Esophagus squamous epithelium (tissue), 5 donors: ENCODE data around the gene CSMD2. TPM values are rescaled to one million over a fixed set of nuclear protein-coding genes. Genes with fewer than 3 reads are reported as not detected.

ENCODE experiments used
- DNase-seq: peaks from one replicate; lab custom pipeline; 2025; lab: John Stamatoyannopoulos, UW
- H3K27ac ChIP-seq, 4 donors: fragments of 200-600 bp; sonication (generic); one replicate each; pipeline ENCODE4 v1.5.1; 2016 to 2019; ENCODE audit warnings: mild to moderate bottlenecking in 1 of 4
- H3K27me3 ChIP-seq, 4 donors: fragments of 200-600 bp; sonication (generic); 1 replicate in 3 of 4; 2 replicates in 1 of 4; pipeline versions ENCODE4 v1.5.1 to v1.6.0; 2017 to 2021; ENCODE audit warnings: antibody characterized with exemption in 1 of 4
- H3K36me3 ChIP-seq, 3 donors: fragments of 200-600 bp; sonication (generic); one replicate each; pipeline ENCODE4 v1.5.1; 2016 to 2019
- H3K4me1 ChIP-seq, 3 donors: fragments of 200-600 bp; sonication (generic); one replicate each; pipeline ENCODE4 v1.5.1; 2017 to 2019
- H3K4me3 ChIP-seq, 4 donors: fragments of 200-600 bp; sonication (generic); 1 replicate in 3 of 4; 2 replicates in 1 of 4; pipeline ENCODE4 v1.5.1; 2016 to 2019; ENCODE audit warnings: mild to moderate bottlenecking in 2 of 4, moderate library complexity in 1 of 4
- H3K9me3 ChIP-seq, 3 donors: fragments of 200-600 bp; sonication (generic); one replicate each; pipeline ENCODE4 v1.5.1; 2016 to 2019
- POLR2A ChIP-seq, 4 donors: fragments of 450-650 bp; IDR thresholded peaks; one replicate each; pipeline ENCODE4 v1.6.1; 2017; ENCODE audit warnings: antibody characterized with exemption in 4 of 4, mild to moderate bottlenecking in 4 of 4, moderate library complexity in 3 of 4
- WGBS, 2 donors: methylation state at CpG; one replicate each; pipeline ENCODE4 v1.1.5; 2018; 5-methylcytosine and 5-hydroxymethylcytosine counted together
- intact Hi-C: fragments of 100-400 bp; cut with DNase I; formaldehyde crosslinking; loops from one replicate; pipeline ENCODE4 v1.15.0; 2022
- total RNA-seq, 4 donors: library from RNA; depleted of rRNA; stranded (reverse); fragments of >200 nt; gene quantifications; one replicate each; pipeline ENCODE4 v1.1.0, GENCODE V29; 2016
- TF ChIP-seq, protein P1 (sequence below), 6 experiments: fragments of 450-650 bp in 4 of 6; fragments of 200-600 bp in 2 of 6; sonication (generic) in 2 of 6; IDR thresholded peaks; one replicate each; pipeline ENCODE4 v1.5.1; 2016 to 2019; ENCODE audit warnings: antibody characterized with exemption in 6 of 6, mild to moderate bottlenecking in 4 of 6, moderate library complexity in 4 of 6
- donor health status: DM: yes; HTN: yes; CAD: no.

CSMD2 gene
- total RNA-seq, 4 donors from 2014 or later: under 0.01 to 0.13 TPM; not detected in 2

DNA sequence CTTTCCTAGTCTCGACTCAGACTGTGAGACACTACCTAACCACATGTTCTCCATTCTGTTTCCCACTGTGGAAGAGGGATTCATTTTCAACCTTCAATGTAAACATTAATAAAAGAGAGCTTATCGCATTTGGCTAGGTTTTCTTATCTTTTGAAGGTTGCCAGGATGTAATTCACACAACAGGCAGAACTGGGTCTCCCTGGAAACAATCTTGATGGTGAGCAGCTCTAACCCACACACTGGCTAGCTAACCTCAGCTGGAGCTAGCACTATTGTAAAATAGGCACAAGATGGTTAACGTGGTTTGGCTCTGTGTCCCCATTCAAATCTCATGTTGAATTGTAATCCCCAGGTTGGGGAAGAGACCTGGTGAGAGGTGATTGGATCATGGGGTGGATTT, 617.5 kb downstream of the CSMD2 start:
- H3K27me3 ChIP-seq: peaks cover 0 to 11% (median 0%) of the 10 kb centered on the region in 4 donors
- DNase-seq: no peak
- H3K9me3 ChIP-seq: peaks cover 0 to 24% (median 0%) of the 10 kb centered on the region in 3 donors
- no peaks in the 10 kb centered on the region for H3K36me3 ChIP-seq
- intact Hi-C loops: no loop called here
- H3K4me3 ChIP-seq: no peak overlapping the region
- H3K27ac ChIP-seq: no peak overlapping the region
- H3K4me1 ChIP-seq: no peaks in the 10 kb centered on the region
- whole genome bisulfite sequencing, 2 donors: 49 to 70% methylated on average over 3 of the region's 3 CpGs
- TF ChIP-seq POLR2A (IDR thresholded peaks at IDR 0.05): no peak
- TF ChIP-seq, protein P1, sequence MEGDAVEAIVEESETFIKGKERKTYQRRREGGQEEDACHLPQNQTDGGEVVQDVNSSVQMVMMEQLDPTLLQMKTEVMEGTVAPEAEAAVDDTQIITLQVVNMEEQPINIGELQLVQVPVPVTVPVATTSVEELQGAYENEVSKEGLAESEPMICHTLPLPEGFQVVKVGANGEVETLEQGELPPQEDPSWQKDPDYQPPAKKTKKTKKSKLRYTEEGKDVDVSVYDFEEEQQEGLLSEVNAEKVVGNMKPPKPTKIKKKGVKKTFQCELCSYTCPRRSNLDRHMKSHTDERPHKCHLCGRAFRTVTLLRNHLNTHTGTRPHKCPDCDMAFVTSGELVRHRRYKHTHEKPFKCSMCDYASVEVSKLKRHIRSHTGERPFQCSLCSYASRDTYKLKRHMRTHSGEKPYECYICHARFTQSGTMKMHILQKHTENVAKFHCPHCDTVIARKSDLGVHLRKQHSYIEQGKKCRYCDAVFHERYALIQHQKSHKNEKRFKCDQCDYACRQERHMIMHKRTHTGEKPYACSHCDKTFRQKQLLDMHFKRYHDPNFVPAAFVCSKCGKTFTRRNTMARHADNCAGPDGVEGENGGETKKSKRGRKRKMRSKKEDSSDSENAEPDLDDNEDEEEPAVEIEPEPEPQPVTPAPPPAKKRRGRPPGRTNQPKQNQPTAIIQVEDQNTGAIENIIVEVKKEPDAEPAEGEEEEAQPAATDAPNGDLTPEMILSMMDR (IDR thresholded peaks at IDR 0.05): no peak

DNA sequence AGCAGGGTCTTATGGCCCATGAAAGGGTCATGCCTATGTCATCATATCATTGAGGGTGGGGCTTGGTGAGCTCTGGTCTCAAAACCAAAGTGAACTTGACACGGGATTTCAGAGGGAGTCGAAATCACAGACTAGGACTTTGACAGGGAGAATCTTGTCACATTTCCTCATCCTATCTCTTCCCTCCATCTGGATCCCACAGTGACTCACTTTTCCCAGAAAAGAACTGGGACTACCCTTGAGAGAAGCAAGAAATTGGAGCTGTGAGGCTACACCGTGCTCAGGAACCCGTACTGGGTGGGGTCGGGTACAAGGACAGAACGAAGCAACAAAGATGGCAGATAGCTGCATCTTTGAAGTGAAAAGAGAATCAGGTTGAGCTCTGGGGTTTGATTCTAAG, 623.1 kb downstream of the CSMD2 start:
- WGBS, 2 donors: 77 to 89% methylated on average over 6 of the region's 6 CpGs
- TF ChIP-seq, protein P1 (IDR thresholded peaks at IDR 0.05): no peak
- TF ChIP-seq POLR2A (IDR thresholded peaks at IDR 0.05): no peak
- no peak overlapping the region for H3K27ac ChIP-seq
- H3K9me3 ChIP-seq: no peaks in the 10 kb centered on the region
- H3K36me3 ChIP-seq: no peaks in the 10 kb centered on the region
- no peak overlapping the region for H3K4me3 ChIP-seq
- peaks cover 0 to 6% (median 0%) of the 10 kb centered on the region in 4 donors for H3K27me3 ChIP-seq
- no peaks in the 10 kb centered on the region for H3K4me1 ChIP-seq
- intact Hi-C loops: no loop called here
- no peak for DNase-seq

GRCh38 chr1:33537885-33538284, 627.1 kb downstream of the CSMD2 start:
- H3K36me3 ChIP-seq: no peaks in the 10 kb centered on the region
- WGBS, 2 donors: 89 to 94% methylated on average over 5 of the region's 5 CpGs
- intact Hi-C loops: no loop called here

GRCh38 chr1:33535334-33535733, 629.7 kb downstream of the CSMD2 start:
- H3K4me3 ChIP-seq: no peak overlapping the region
- no peak for TF ChIP-seq POLR2A (IDR thresholded peaks at IDR 0.05)
- TF ChIP-seq, protein P1 (IDR thresholded peaks at IDR 0.05): no peak
- no peaks in the 10 kb centered on the region for H3K4me1 ChIP-seq
- DNase-seq: no peak
- peaks cover 0 to 5% (median 0%) of the 10 kb centered on the region in 4 donors for H3K27me3 ChIP-seq
- no peaks in the 10 kb centered on the region for H3K9me3 ChIP-seq
- no peak overlapping the region for H3K27ac ChIP-seq
- H3K36me3 ChIP-seq: no peaks in the 10 kb centered on the region
- 66 to 67% methylated on average over 2 of the region's 2 CpGs for WGBS, 2 donors
- intact Hi-C loops: no loop called here

More at GRCh38 chr1:33537885-33538284, 627.1 kb downstream of the CSMD2 start:
- H3K9me3 ChIP-seq: no peaks in the 10 kb centered on the region
- H3K4me3 ChIP-seq: no peak overlapping the region
- H3K27ac ChIP-seq: no peak overlapping the region
- TF ChIP-seq, protein P1 (IDR thresholded peaks at IDR 0.05): no peak
- no peak for TF ChIP-seq POLR2A (IDR thresholded peaks at IDR 0.05)
- no peak for DNase-seq
- peaks cover 0 to 4% (median 0%) of the 10 kb centered on the region in 4 donors for H3K27me3 ChIP-seq
- H3K4me1 ChIP-seq: no peaks in the 10 kb centered on the region

- peaks cover 0 to 5% (median 0%) of the 10 kb centered on the region in 4 donors for H3K27me3 ChIP-seq
- no peaks in the 10 kb centered on the region for H3K4me1 ChIP-seq
- no peak for DNase-seq
- intact Hi-C loops: no loop called here
- no peaks in the 10 kb centered on the region for H3K9me3 ChIP-seq
- no peaks in the 10 kb centered on the region for H3K36me3 ChIP-seq
- no peak overlapping the region for H3K27ac ChIP-seq
- no peak for TF ChIP-seq POLR2A (IDR thresholded peaks at IDR 0.05)
- TF ChIP-seq, protein P1 (IDR thresholded peaks at IDR 0.05): no peak
- 33 to 91% methylated on average over 1 to 7 of the region's 13 CpGs for WGBS, 2 donors
- no peak overlapping the region for H3K4me3 ChIP-seq
Observed at GRCh38 chr1:33532936-33533335, 632.1 kb downstream of the CSMD2 start.
